Measurements from ENCODE around the gene EXTL1.

DNA sequence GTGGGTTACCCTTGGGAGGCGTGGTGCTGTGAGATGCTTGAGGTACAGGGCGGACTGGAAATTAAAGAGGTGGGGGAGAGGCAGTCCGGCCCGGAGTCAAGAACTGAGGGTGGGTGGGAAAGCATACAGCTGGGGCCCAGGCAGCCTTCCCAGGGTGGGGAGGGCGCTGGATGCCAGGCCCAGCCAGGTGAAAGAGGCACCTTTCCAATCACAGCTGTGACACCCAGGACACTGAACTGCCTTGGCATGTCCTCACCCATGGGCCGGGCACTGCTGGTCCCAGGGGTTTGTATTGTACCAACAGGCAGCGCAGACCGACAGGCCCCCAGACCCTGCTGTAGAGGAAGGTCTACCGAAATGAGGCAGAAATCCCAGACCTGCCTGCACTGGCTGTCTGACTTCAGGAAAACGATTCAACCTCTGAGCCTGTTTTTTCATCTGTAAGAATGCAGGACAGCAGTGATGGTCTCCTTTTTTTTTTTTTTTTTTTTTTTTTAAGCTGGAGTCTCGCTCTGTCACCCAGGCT lies 15.2 kb downstream of the EXTL1 start:
- TF ChIP-seq EZH2 (IDR thresholded peaks at IDR 0.05), result no peak
- TF ChIP-seq, protein P1, sequence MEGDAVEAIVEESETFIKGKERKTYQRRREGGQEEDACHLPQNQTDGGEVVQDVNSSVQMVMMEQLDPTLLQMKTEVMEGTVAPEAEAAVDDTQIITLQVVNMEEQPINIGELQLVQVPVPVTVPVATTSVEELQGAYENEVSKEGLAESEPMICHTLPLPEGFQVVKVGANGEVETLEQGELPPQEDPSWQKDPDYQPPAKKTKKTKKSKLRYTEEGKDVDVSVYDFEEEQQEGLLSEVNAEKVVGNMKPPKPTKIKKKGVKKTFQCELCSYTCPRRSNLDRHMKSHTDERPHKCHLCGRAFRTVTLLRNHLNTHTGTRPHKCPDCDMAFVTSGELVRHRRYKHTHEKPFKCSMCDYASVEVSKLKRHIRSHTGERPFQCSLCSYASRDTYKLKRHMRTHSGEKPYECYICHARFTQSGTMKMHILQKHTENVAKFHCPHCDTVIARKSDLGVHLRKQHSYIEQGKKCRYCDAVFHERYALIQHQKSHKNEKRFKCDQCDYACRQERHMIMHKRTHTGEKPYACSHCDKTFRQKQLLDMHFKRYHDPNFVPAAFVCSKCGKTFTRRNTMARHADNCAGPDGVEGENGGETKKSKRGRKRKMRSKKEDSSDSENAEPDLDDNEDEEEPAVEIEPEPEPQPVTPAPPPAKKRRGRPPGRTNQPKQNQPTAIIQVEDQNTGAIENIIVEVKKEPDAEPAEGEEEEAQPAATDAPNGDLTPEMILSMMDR (IDR thresholded peaks at IDR 0.05), result no peak
- no peak for TF ChIP-seq EZH2phosphoT487 (IDR thresholded peaks at IDR 0.05)
